ENCODE measurements around the gene PLD6. TPM values are rescaled to one million over a fixed set of nuclear protein-coding genes. Genes with fewer than 3 reads are reported as not detected.
"Not testable (repeated sequence)": the region's sequence is repeated elsewhere in the genome, so short reads cannot be mapped to it uniquely, and the experiment has no call there.

Gene PLD6
- polyA plus RNA-seq (ENCODE audit: insufficient read depth in 1 of 5, insufficient read length in 5 of 5, low replicate concordance in 1 of 5) = 1 to 10 TPM; 3.5 to 6.4 (median 4.8) TPM
- long read RNA-seq, donor 1, partial matches to known transcripts = 0 of 4 reads
- long read RNA-seq, donor 1, other reads (novel, unspliced or antisense) = 0 of 4 reads
- long read RNA-seq, donor 2, partial matches to known transcripts = 0 of 1 reads
- long read RNA-seq, donor 2, other reads (novel, unspliced or antisense) = 0 of 1 reads
- long read RNA-seq, donor 3, partial matches to known transcripts = 0 of 2 reads
- long read RNA-seq, donor 3, other reads (novel, unspliced or antisense) = 0 of 2 reads
- long read RNA-seq, donor 4 = 0 reads
- long read RNA-seq, donor 5, partial matches to known transcripts = 0 of 1 reads
- long read RNA-seq, donor 5, other reads (novel, unspliced or antisense) = 0 of 1 reads
- long read RNA-seq, donor 6, partial matches to known transcripts = 0 of 4 reads
- long read RNA-seq, donor 6, other reads (novel, unspliced or antisense) = 0 of 4 reads
- long read RNA-seq, donor 7, partial matches to known transcripts = 0 of 1 reads
- long read RNA-seq, donor 7, other reads (novel, unspliced or antisense) = 0 of 1 reads
- long read RNA-seq, donor 8 = 0 reads

GRCh38 chr17:17206124-17206912 lies at the start of gene PLD6:
Gene PLD6 (minus strand): TSS chr17:17206333. CDS start chr17:17206286, 47 bp downstream.
- peak; percentile 40 to 49 for DNase-seq

GRCh38 chr17:17255689-17256088 lies 49.6 kb upstream of the PLD6 start:
- not testable (repeated sequence) for DNase-seq

GRCh38 chr17:17254036-17254435 lies 47.9 kb upstream of the PLD6 start:
- no peak for DNase-seq

- no peak for DNase-seq
Measured at GRCh38 chr17:17253406-17253805, 47.3 kb upstream of the PLD6 start.

GRCh38 chr17:17252149-17252661 lies 46.1 kb upstream of the PLD6 start:
- no peak for DNase-seq

GRCh38 chr17:17246879-17247278 lies 40.7 kb upstream of the PLD6 start:
- DNase-seq = no peak

- no peak for DNase-seq
Measured at GRCh38 chr17:17243163-17243562, 37.0 kb upstream of the PLD6 start.

GRCh38 chr17:17242246-17242645 lies 36.1 kb upstream of the PLD6 start:
- DNase-seq = no peak

GRCh38 chr17:17241656-17242055 lies 35.5 kb upstream of the PLD6 start:
- no peak for DNase-seq

GRCh38 chr17:17239832-17240231 lies 33.7 kb upstream of the PLD6 start:
- DNase-seq = no peak

- peak; percentile 92 to 93 for DNase-seq
Measured at GRCh38 chr17:17237026-17237799, 31.1 kb upstream of the PLD6 start, which contains the start of gene FLCN. Gene FLCN (minus strand): TSS chr17:17237168. CDS start chr17:17228137, 9,031 bp downstream.

GRCh38 chr17:17236295-17237025 lies 30.3 kb upstream of the PLD6 start:
- DNase-seq = peak; percentile 11 to 13

GRCh38 chr17:17235212-17236174 lies 29.4 kb upstream of the PLD6 start:
- peak; percentile 9 to 18 for DNase-seq

- no peak for DNase-seq
Measured at GRCh38 chr17:17232303-17232621, 26.1 kb upstream of the PLD6 start.

GRCh38 chr17:17231621-17232302 lies 25.6 kb upstream of the PLD6 start:
- DNase-seq = no peak

- no peak for DNase-seq
Measured at GRCh38 chr17:17229416-17230384, 23.6 kb upstream of the PLD6 start.

- DNase-seq = no peak
Measured at GRCh38 chr17:17228521-17229279, 22.6 kb upstream of the PLD6 start.
